WTC11 (cell line): Measurements from ENCODE around the gene CFAP157.

Source experiments
- CTCF ChIP-seq: fragments of 200-600 bp; IDR thresholded peaks from 2 replicates; pipeline ENCODE4 v1.8.0; 2022; ENCODE audit warnings: antibody characterized with exemption
- FOXJ3 ChIP-seq: sonication (generic); formaldehyde crosslinking; IDR thresholded peaks from 2 replicates; pipeline ENCODE4 v1.9.0; 2021; ENCODE audit warnings: missing genetic modification reagents, mild to moderate bottlenecking, borderline replicate concordance
- GABPB1 ChIP-seq: sonication (generic); formaldehyde crosslinking; IDR thresholded peaks from 2 replicates; pipeline ENCODE4 v1.8.1; 2023; ENCODE audit warnings: mild to moderate bottlenecking, missing genetic modification reagents
- IRF1 ChIP-seq: sonication (generic); formaldehyde crosslinking; IDR thresholded peaks from 2 replicates; pipeline ENCODE4 v1.8.0; 2023; ENCODE audit warnings: missing genetic modification reagents
- NFE2L1 ChIP-seq: sonication (generic); formaldehyde crosslinking; IDR thresholded peaks from 2 replicates; pipeline ENCODE4 v1.8.1; 2023; ENCODE audit warnings: missing genetic modification reagents
- NFYB ChIP-seq: sonication (generic); formaldehyde crosslinking; conservative IDR thresholded peaks from 2 replicates; pipeline ENCODE4 v1.8.0; 2022; ENCODE audit warnings: low read depth, missing genetic modification reagents
- SMAD3 ChIP-seq: sonication (generic); formaldehyde crosslinking; IDR thresholded peaks from 2 replicates; pipeline ENCODE4 v1.8.0; 2022; ENCODE audit warnings: missing genetic modification reagents, mild to moderate bottlenecking, borderline replicate concordance
- SP1 ChIP-seq: sonication (generic); formaldehyde crosslinking; conservative IDR thresholded peaks from 2 replicates; pipeline ENCODE4 v1.8.1; 2022; ENCODE audit warnings: missing genetic modification reagents
- USF1 ChIP-seq: sonication (generic); formaldehyde crosslinking; IDR thresholded peaks from 2 replicates; pipeline ENCODE4 v1.8.0; 2022; ENCODE audit warnings: mild to moderate bottlenecking, missing genetic modification reagents
- ZNF121 ChIP-seq: sonication (generic); formaldehyde crosslinking; IDR thresholded peaks from 2 replicates; pipeline ENCODE4 v1.8.0; 2023; ENCODE audit warnings: missing genetic modification reagents
- TF ChIP-seq, protein P1 (sequence below): sonication (generic); formaldehyde crosslinking; IDR thresholded peaks from 2 replicates; pipeline ENCODE4 v1.8.1; 2022; ENCODE audit warnings: mild to moderate bottlenecking, moderate library complexity, missing genetic modification reagents
- TF ChIP-seq, protein P2 (sequence below): sonication (generic); formaldehyde crosslinking; IDR thresholded peaks from 2 replicates; pipeline ENCODE4 v1.8.0; 2022; ENCODE audit warnings: mild to moderate bottlenecking, missing genetic modification reagents

DNA sequence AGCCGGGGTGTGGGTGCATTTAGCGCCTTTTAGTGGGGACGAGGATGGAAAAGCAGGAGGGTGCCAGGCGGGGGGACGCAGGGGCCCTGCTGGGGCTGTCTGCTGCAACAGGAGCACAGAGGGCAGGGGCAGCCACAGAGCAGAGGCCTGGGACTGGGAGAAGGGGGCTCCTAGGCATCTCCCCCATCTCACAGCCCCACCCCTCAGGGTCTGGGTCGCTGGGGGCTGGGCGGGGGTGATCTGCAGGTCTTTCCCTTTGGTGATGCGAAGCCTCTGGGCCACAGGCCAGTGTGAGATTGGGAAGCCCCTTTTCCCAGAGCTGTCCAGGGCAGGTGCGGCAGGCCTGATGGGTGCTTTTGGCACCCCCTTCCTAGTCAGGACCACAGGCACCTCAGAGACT, 23.5 kb downstream of the CFAP157 start:
- TF ChIP-seq CTCF (no peak), USF1 (CRISPR knock-in tag) (no peak), FOXJ3 (CRISPR knock-in tag) (no peak), NFYB (CRISPR knock-in tag) (no peak), NFE2L1 (CRISPR knock-in tag) (no peak), SP1 (no peak), GABPB1 (CRISPR knock-in tag) (no peak), SMAD3 (CRISPR knock-in tag) (no peak), IRF1 (CRISPR knock-in tag) (no peak), ZNF121 (CRISPR knock-in tag) (no peak)
- TF ChIP-seq, protein P1, sequence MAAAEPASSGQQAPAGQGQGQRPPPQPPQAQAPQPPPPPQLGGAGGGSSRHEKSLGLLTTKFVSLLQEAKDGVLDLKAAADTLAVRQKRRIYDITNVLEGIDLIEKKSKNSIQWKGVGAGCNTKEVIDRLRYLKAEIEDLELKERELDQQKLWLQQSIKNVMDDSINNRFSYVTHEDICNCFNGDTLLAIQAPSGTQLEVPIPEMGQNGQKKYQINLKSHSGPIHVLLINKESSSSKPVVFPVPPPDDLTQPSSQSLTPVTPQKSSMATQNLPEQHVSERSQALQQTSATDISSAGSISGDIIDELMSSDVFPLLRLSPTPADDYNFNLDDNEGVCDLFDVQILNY (CRISPR knock-in tag) = no peak
- TF ChIP-seq, protein P2, sequence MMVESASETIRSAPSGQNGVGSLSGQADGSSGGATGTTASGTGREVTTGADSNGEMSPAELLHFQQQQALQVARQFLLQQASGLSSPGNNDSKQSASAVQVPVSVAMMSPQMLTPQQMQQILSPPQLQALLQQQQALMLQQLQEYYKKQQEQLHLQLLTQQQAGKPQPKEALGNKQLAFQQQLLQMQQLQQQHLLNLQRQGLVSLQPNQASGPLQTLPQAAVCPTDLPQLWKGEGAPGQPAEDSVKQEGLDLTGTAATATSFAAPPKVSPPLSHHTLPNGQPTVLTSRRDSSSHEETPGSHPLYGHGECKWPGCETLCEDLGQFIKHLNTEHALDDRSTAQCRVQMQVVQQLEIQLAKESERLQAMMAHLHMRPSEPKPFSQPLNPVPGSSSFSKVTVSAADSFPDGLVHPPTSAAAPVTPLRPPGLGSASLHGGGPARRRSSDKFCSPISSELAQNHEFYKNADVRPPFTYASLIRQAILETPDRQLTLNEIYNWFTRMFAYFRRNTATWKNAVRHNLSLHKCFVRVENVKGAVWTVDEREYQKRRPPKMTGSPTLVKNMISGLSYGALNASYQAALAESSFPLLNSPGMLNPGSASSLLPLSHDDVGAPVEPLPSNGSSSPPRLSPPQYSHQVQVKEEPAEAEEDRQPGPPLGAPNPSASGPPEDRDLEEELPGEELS (CRISPR knock-in tag) = no peak
